WTC11 (cell line): ENCODE data around the gene FXYD5.

ENCODE experiments used
- ATF2 ChIP-seq: sonication (generic); formaldehyde crosslinking; IDR thresholded peaks from 2 replicates; pipeline ENCODE4 v1.8.1; 2022; ENCODE audit warnings: low read depth, missing genetic modification reagents, borderline replicate concordance
- CTCF ChIP-seq: fragments of 200-600 bp; IDR thresholded peaks from 2 replicates; pipeline ENCODE4 v1.8.0; 2022; ENCODE audit warnings: antibody characterized with exemption
- FOXJ3 ChIP-seq: sonication (generic); formaldehyde crosslinking; IDR thresholded peaks from 2 replicates; pipeline ENCODE4 v1.9.0; 2021; ENCODE audit warnings: missing genetic modification reagents, mild to moderate bottlenecking, borderline replicate concordance
- JUN ChIP-seq: sonication (generic); formaldehyde crosslinking; IDR thresholded peaks from 2 replicates; pipeline ENCODE4 v1.8.0; 2023; ENCODE audit warnings: mild to moderate bottlenecking, missing genetic modification reagents
- NFYB ChIP-seq: sonication (generic); formaldehyde crosslinking; conservative IDR thresholded peaks from 2 replicates; pipeline ENCODE4 v1.8.0; 2022; ENCODE audit warnings: low read depth, missing genetic modification reagents
- NR1H2 ChIP-seq: sonication (generic); formaldehyde crosslinking; IDR thresholded peaks from 2 replicates; pipeline ENCODE4 v1.9.0; 2021; ENCODE audit warnings: mild to moderate bottlenecking, moderate library complexity, missing genetic modification reagents
- NR3C1 ChIP-seq: sonication (generic); formaldehyde crosslinking; conservative IDR thresholded peaks from 2 replicates; pipeline ENCODE4 v1.8.1; 2023; ENCODE audit warnings: low read depth, mild to moderate bottlenecking, missing genetic modification reagents
- PRRX2 ChIP-seq: fragments of 250-450 bp; sonication (Bioruptor Pico); IDR thresholded peaks from 2 replicates; pipeline ENCODE4 v1.8.0; 2021; ENCODE audit warnings: mild to moderate bottlenecking
- ZBTB21 ChIP-seq: sonication (generic); formaldehyde crosslinking; IDR thresholded peaks from 2 replicates; pipeline ENCODE4 v1.8.1; 2023; ENCODE audit warnings: mild to moderate bottlenecking, missing genetic modification reagents, borderline replicate concordance
- ZNF121 ChIP-seq: sonication (generic); formaldehyde crosslinking; IDR thresholded peaks from 2 replicates; pipeline ENCODE4 v1.8.0; 2023; ENCODE audit warnings: missing genetic modification reagents
- TF ChIP-seq, protein P1 (sequence below): sonication (generic); formaldehyde crosslinking; IDR thresholded peaks from 2 replicates; pipeline ENCODE4 v1.8.0; 2022; ENCODE audit warnings: mild to moderate bottlenecking, missing genetic modification reagents
- TF ChIP-seq, protein P2 (sequence below): sonication (generic); formaldehyde crosslinking; IDR thresholded peaks from 2 replicates; pipeline ENCODE4 v1.8.1; 2022; ENCODE audit warnings: low read depth, mild to moderate bottlenecking, moderate library complexity, missing genetic modification reagents, borderline replicate concordance

DNA sequence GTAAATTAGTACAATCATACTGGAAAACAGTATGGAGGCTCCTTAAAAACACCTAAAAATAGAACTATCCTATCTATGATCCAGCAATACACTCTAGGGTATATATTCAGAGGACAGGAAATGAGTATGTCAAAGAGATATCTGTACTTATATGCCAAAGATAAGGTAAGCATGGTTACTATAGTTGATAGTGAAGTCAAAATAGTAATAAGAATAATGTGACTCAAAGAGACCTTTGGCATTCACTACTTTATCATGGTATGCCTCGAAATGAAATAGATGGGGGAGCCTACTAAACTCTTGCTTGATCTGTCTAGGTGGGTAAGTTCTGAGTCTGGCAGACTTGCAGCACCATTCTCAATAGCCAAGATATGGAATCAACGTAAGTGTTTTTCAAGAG is 30.3 kb downstream of the FXYD5 start:
- TF ChIP-seq NR1H2 (CRISPR knock-in tag) (no peak), CTCF (no peak), PRRX2 (no peak), ZNF121 (CRISPR knock-in tag) (no peak), FOXJ3 (CRISPR knock-in tag) (no peak), NR3C1 (CRISPR knock-in tag) (no peak), JUN (no peak), NFYB (CRISPR knock-in tag) (no peak), ATF2 (CRISPR knock-in tag) (no peak), ZBTB21 (CRISPR knock-in tag) (no peak)
- TF ChIP-seq, protein P1, sequence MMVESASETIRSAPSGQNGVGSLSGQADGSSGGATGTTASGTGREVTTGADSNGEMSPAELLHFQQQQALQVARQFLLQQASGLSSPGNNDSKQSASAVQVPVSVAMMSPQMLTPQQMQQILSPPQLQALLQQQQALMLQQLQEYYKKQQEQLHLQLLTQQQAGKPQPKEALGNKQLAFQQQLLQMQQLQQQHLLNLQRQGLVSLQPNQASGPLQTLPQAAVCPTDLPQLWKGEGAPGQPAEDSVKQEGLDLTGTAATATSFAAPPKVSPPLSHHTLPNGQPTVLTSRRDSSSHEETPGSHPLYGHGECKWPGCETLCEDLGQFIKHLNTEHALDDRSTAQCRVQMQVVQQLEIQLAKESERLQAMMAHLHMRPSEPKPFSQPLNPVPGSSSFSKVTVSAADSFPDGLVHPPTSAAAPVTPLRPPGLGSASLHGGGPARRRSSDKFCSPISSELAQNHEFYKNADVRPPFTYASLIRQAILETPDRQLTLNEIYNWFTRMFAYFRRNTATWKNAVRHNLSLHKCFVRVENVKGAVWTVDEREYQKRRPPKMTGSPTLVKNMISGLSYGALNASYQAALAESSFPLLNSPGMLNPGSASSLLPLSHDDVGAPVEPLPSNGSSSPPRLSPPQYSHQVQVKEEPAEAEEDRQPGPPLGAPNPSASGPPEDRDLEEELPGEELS = no peak
- TF ChIP-seq, protein P2, sequence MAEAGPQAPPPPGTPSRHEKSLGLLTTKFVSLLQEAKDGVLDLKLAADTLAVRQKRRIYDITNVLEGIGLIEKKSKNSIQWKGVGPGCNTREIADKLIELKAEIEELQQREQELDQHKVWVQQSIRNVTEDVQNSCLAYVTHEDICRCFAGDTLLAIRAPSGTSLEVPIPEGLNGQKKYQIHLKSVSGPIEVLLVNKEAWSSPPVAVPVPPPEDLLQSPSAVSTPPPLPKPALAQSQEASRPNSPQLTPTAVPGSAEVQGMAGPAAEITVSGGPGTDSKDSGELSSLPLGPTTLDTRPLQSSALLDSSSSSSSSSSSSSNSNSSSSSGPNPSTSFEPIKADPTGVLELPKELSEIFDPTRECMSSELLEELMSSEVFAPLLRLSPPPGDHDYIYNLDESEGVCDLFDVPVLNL (CRISPR knock-in tag) = no peak
